Globus pallidus (tissue), 1 donor: Measurements from ENCODE around the gene INCENP.
"Not testable (repeated sequence)": the region's sequence is repeated elsewhere in the genome, so short reads cannot be mapped to it uniquely, and the experiment has no call there.

Experiments used
- DNase-seq: peaks from one replicate; pipeline ENCODE4 v3.0.0-alpha.2; 2015; ENCODE audit warnings: low spot score

INCENP gene

GRCh38 chr11:62123669-62124185 is at the start of gene INCENP:
TSS of gene INCENP (plus strand) at chr11:62124011. CDS start at chr11:62128162, 4,151 bp downstream.
- DNase-seq = peak; percentile 99

GRCh38 chr11:62075438-62075837 is 48.4 kb upstream of the INCENP start:
- no peak for DNase-seq

GRCh38 chr11:62077132-62077531 is 46.7 kb upstream of the INCENP start:
- DNase-seq = no peak

- peak; percentile 85 for DNase-seq
Observed at GRCh38 chr11:62081378-62082291, 42.2 kb upstream of the INCENP start.

- DNase-seq = no peak
Observed at GRCh38 chr11:62082292-62082657, 41.5 kb upstream of the INCENP start.

GRCh38 chr11:62084801-62085200 is 39.0 kb upstream of the INCENP start:
- not testable (repeated sequence) for DNase-seq

- DNase-seq = no peak
Observed at GRCh38 chr11:62087694-62088093, 36.1 kb upstream of the INCENP start.

GRCh38 chr11:62088331-62088933 is 35.4 kb upstream of the INCENP start:
- no peak for DNase-seq

- DNase-seq = no peak
Observed at GRCh38 chr11:62103141-62103540, 20.7 kb upstream of the INCENP start.

GRCh38 chr11:62103986-62104385 is 19.8 kb upstream of the INCENP start:
- DNase-seq = no peak

- DNase-seq = no peak
Observed at GRCh38 chr11:62104816-62105653, 18.8 kb upstream of the INCENP start.

GRCh38 chr11:62105667-62106191 is 18.1 kb upstream of the INCENP start:
- DNase-seq = no peak

- peak; percentile 65 for DNase-seq
Observed at GRCh38 chr11:62108017-62108750, 15.6 kb upstream of the INCENP start.

- no peak for DNase-seq
Observed at GRCh38 chr11:62108971-62109404, 14.8 kb upstream of the INCENP start.

- no peak for DNase-seq
Observed at GRCh38 chr11:62115085-62115694, 8.6 kb upstream of the INCENP start.

GRCh38 chr11:62116451-62116850 is 7.4 kb upstream of the INCENP start:
- DNase-seq = no peak

- no peak for DNase-seq
Observed at GRCh38 chr11:62119569-62119968, 4.2 kb upstream of the INCENP start.

- no peak for DNase-seq
Observed at GRCh38 chr11:62120001-62120400, 3.8 kb upstream of the INCENP start.

- DNase-seq = no peak
Observed at GRCh38 chr11:62120431-62120830, 3.4 kb upstream of the INCENP start.

- DNase-seq = no peak
Observed at GRCh38 chr11:62122076-62122475, 1.7 kb upstream of the INCENP start.
